K562 (cell line): ENCODE data around the gene SETD3. TPM values are rescaled to one million over a fixed set of nuclear protein-coding genes. Genes with fewer than 3 reads are reported as not detected.

Experiments
- ATAC-seq: fragments of 200-7000 bp; cut with Tn5 transposase; 3 replicates; pipeline ENCODE4 v1.9.1; 2020; ENCODE audit warnings: moderate library complexity
- BruUV-seq: library from RNA; stranded (reverse); fragments of 400-500 nt; replicated peaks from 2 replicates; lab custom pipeline; 2021; lab: Mats Ljungman, UMichigan
- CTCF ChIA-PET: fragments of 300-600 bp; formaldehyde crosslinking; extraction: SDS; loops from one replicate; lab custom pipeline; 2021; ENCODE audit warnings: low intra/inter-chr PET ratio; lab: Yijun Ruan, JAX
- POLR2A ChIA-PET: fragments of 300-600, 350-650 bp; sonication (Branson Sonifier 250); formaldehyde crosslinking; extraction: SDS; loops from one replicate; lab custom pipeline; 2021; ENCODE audit warnings: antibody characterized with exemption, inconsistent platforms; lab: Yijun Ruan, JAX
- DNase-seq, 4 experiments: peaks; one replicate each; pipeline versions ENCODE4 v3.0.0 to v3.0.0-alpha.2; 2011 to 2018; ENCODE audit warnings: low spot score in 3 of 4, mixed read lengths in 3 of 4; ENCODE audit errors: extremely low read depth in 1 of 4
- FAIRE-seq: peaks from 2 replicates; lab custom pipeline; 2011; peaks lifted over from hg19 to GRCh38; lab: Jason Lieb, UNC
- H2AFZ ChIP-seq: 2 replicates; pipeline ENCODE4 v1.6.0; 2011; ENCODE audit warnings: low read depth, low read length, control low read depth, inconsistent platforms
- H3K27ac ChIP-seq: fragments of 200-600 bp; 3 replicates; pipeline ENCODE4 v1.8.0; 2011; ENCODE audit warnings: low read depth, mild to moderate bottlenecking, control low read depth, inconsistent platforms, low read length, moderate library complexity, mixed read lengths; ENCODE audit errors: extremely low read depth
- H3K27me3 ChIP-seq, 2 experiments: fragments of 300-600 bp in 1 of 2; 2 replicates in 1 of 2; 3 replicates in 1 of 2; pipeline versions ENCODE4 v1.6.0 to v1.8.0; 2011; ENCODE audit warnings: inconsistent platforms in 2 of 2, low read length in 2 of 2, mild to moderate bottlenecking in 1 of 2, mixed read lengths in 1 of 2, moderate library complexity in 1 of 2; ENCODE audit not compliant: control insufficient read depth in 2 of 2, insufficient read depth in 2 of 2
- H3K36me3 ChIP-seq: fragments of 300-600 bp; 3 replicates; pipeline ENCODE4 v1.8.0; 2011; ENCODE audit warnings: mild to moderate bottlenecking, low read length, inconsistent platforms; ENCODE audit not compliant: control insufficient read depth, insufficient read depth
- H3K4me1 ChIP-seq, 2 experiments: fragments of 200-600 bp in 1 of 2; replicated peaks in 1 of 2; 2 replicates in 1 of 2; 3 replicates in 1 of 2; pipeline versions ENCODE4 v1.5.1 to v1.8.0; 2011; ENCODE audit warnings: inconsistent platforms in 2 of 2, low read length in 2 of 2, mild to moderate bottlenecking in 1 of 2, mixed read lengths in 1 of 2, moderate library complexity in 1 of 2; ENCODE audit not compliant: control insufficient read depth in 2 of 2, insufficient read depth in 2 of 2
- H3K4me2 ChIP-seq: 2 replicates; pipeline ENCODE4 v1.6.1; 2011; ENCODE audit warnings: low read length, control low read depth, inconsistent platforms, mixed read lengths; ENCODE audit not compliant: insufficient read depth
- H3K4me3 ChIP-seq: fragments of 200-600 bp; sonication (generic), shearing (Covaris generic); 2 replicates; pipeline ENCODE4 v1.5.1; 2016; ENCODE audit warnings: control low read depth, inconsistent platforms
- H3K79me2 ChIP-seq: fragments of 200-600 bp; 3 replicates; pipeline ENCODE4 v1.8.0; 2011; ENCODE audit warnings: low read length, inconsistent platforms; ENCODE audit not compliant: control insufficient read depth, insufficient read depth
- H3K9ac ChIP-seq, 2 experiments: 2 replicates each; pipeline versions ENCODE4 v1.6.0 to v1.6.1; 2011; ENCODE audit warnings: low read depth in 2 of 2, low read length in 2 of 2, control low read depth in 1 of 2, inconsistent platforms in 1 of 2, mild to moderate bottlenecking in 1 of 2, mixed read lengths in 1 of 2; ENCODE audit not compliant: insufficient read depth in 1 of 2
- H3K9me1 ChIP-seq: one replicate; pipeline ENCODE4 v1.6.0; 2011; ENCODE audit warnings: inconsistent platforms, mild to moderate bottlenecking, low read length, moderate library complexity; ENCODE audit not compliant: control insufficient read depth, insufficient read depth
- H3K9me3 ChIP-seq: replicated peaks from 2 replicates; pipeline ENCODE4 v1.5.1; 2011; ENCODE audit warnings: low read depth, low read length, inconsistent platforms; ENCODE audit not compliant: control insufficient read depth, insufficient read depth
- H4K20me1 ChIP-seq: replicated peaks from 2 replicates; pipeline ENCODE4 v1.6.1; 2011; ENCODE audit warnings: low read length, inconsistent platforms, mixed read lengths; ENCODE audit not compliant: control insufficient read depth, insufficient read depth
- ADNP ChIP-seq: fragments of 200-800 bp; sonication (Bioruptor generic); IDR thresholded peaks from 2 replicates; pipeline ENCODE4 v1.6.1; 2016; ENCODE audit warnings: missing genetic modification characterization, missing compliant biosample characterization
- CREB3 ChIP-seq: fragments of 450-650 bp; conservative IDR thresholded peaks from 2 replicates; pipeline ENCODE4 v1.6.1; 2016; ENCODE audit warnings: missing genetic modification characterization, low read depth, mild to moderate bottlenecking, missing compliant biosample characterization, moderate library complexity
- FOXK2 ChIP-seq, 2 experiments: fragments of 450-650 bp; IDR thresholded peaks in 1 of 2; conservative IDR thresholded peaks in 1 of 2; 2 replicates each; pipeline ENCODE4 v1.6.1; 2016; ENCODE audit warnings: low read depth in 2 of 2, mild to moderate bottlenecking in 1 of 2
- GATAD2A ChIP-seq: fragments of 450-650 bp; IDR thresholded peaks from 2 replicates; pipeline ENCODE4 v1.6.1; 2017
- MCM2 ChIP-seq: fragments of 450-650 bp; IDR thresholded peaks from 2 replicates; pipeline ENCODE4 v1.6.1; 2017; ENCODE audit warnings: low read depth, mild to moderate bottlenecking
- POLR2G ChIP-seq: fragments of 200-400 bp; formaldehyde crosslinking; IDR thresholded peaks from 2 replicates; pipeline ENCODE4 v1.6.1; 2017; ENCODE audit warnings: low read depth, mild to moderate bottlenecking, antibody characterized with exemption, low read length, moderate library complexity
- PRPF4 ChIP-seq: fragments of 200-400 bp; formaldehyde crosslinking; IDR thresholded peaks from one replicate; pipeline ENCODE4 v1.6.1; 2017; ENCODE audit warnings: low read length, low read depth, mild to moderate bottlenecking; ENCODE audit not compliant: insufficient read depth, poor library complexity, severe bottlenecking
- SMAD1 ChIP-seq: fragments of 150-350 bp; IDR thresholded peaks from 2 replicates; pipeline ENCODE4 v1.6.1; 2014; ENCODE audit warnings: low read length, low read depth; ENCODE audit not compliant: partially characterized antibody
- SNIP1 ChIP-seq: fragments of 450-650 bp; IDR thresholded peaks from 2 replicates; pipeline ENCODE4 v1.7.1; 2017; ENCODE audit warnings: low read depth, mild to moderate bottlenecking
- WGBS: fragments of 100-300 bp; shearing (Covaris generic); methylation state at CpG from one replicate; pipeline ENCODE4 v1.1.6; 2016; ENCODE audit warnings: low coverage, mixed read lengths; ENCODE audit not compliant: insufficient coverage; ENCODE audit errors: missing lambda C conversion rate; 5-methylcytosine and 5-hydroxymethylcytosine counted together
- in situ Hi-C: fragments of 300-500 bp; cut with MboI; formaldehyde crosslinking; loops from 4 replicates; pipeline ENCODE4 v1.15.0; 2018; ENCODE audit warnings: inconsistent platforms, mixed read lengths
- intact Hi-C: fragments of 100-400 bp; cut with micrococcal nuclease; formaldehyde crosslinking; loops from 2 replicates; pipeline ENCODE4 v1.14.2; 2022
- polyA plus RNA-seq, 8 experiments: library from polyadenylated mRNA; depleted of rRNA in 4 of 8; stranded (reverse) in 5 of 8; unstranded in 3 of 8; fragments of >200 nt; fragmentation: Nextera tagmentation in 2 of 8; fragmentation: Illumina TruSeq in 1 of 8; extraction: Ambion mirVana in 2 of 8; extraction: Trizol in 1 of 8; gene quantifications; 2 replicates each; pipeline versions ENCODE4 v1.2.1 to v1.2.3, GENCODE V29; 2011 to 2014; ENCODE audit warnings: inconsistent platforms in 1 of 8, missing spikeins in 1 of 8
- total RNA-seq, 7 experiments: library from RNA; depleted of rRNA in 6 of 7; stranded (reverse); fragments of >200 nt in 6 of 7; fragmentation: Illumina TruSeq in 2 of 7; extraction: Trizol in 2 of 7; gene quantifications; 2 replicates each; pipeline versions ENCODE4 v1.2.1 to v1.2.3, GENCODE V29; 2011 to 2021; ENCODE audit warnings: low replicate concordance in 1 of 7
- TF ChIP-seq, protein P1 (sequence below): fragments of 450-650 bp; formaldehyde crosslinking; IDR thresholded peaks from 2 replicates; pipeline ENCODE4 v1.4.0; 2020; ENCODE audit warnings: mild to moderate bottlenecking, moderate library complexity

The SETD3 gene
- total and polyA plus RNA-seq, 9 of the 15 experiments (the other 6 are each of a cell fraction or from before 2014, with no cell fraction given): 8.5 to 35.9 (median 26.5) TPM

- peaks cover 4 to 10% of the 10 kb centered on the region in 2 experiments; a peak in 4 of 5 replicates for H3K4me1 ChIP-seq
- intact Hi-C loops: no loop called here
Observed at GRCh38 chr14:99424306-99424877, 56.3 kb downstream of the SETD3 start.

More at GRCh38 chr14:99424306-99424877, 56.3 kb downstream of the SETD3 start:
- DNase-seq: no peak
- H2AFZ ChIP-seq: no peak overlapping the region
- no peak for ATAC-seq
- H3K9me1 ChIP-seq: no peaks in the 10 kb centered on the region
- WGBS: 62% methylated on average over 5 of the region's 5 CpGs
- H3K27me3 ChIP-seq: no peaks in the 10 kb centered on the region
- peaks cover 3% of the 10 kb centered on the region; the same call in 1 of the 2 replicates for H4K20me1 ChIP-seq
- no peak overlapping the region for H3K27ac ChIP-seq
- no peak for FAIRE-seq
- no peak overlapping the region for H3K4me3 ChIP-seq
- ChIA-PET POLR2A (no interaction called here), CTCF (no interaction called here)
- H3K36me3 ChIP-seq: no peaks in the 10 kb centered on the region; the same call in 2 of the 3 replicates
- in situ Hi-C loops: no loop called here
- H3K9ac ChIP-seq: no peak overlapping the region
- BruUV-seq: no TSS peak
- no peaks in the 10 kb centered on the region for H3K79me2 ChIP-seq
- no peaks in the 10 kb centered on the region for H3K9me3 ChIP-seq
- TF ChIP-seq ADNP (tag) (no peak), SMAD1 (no peak), MCM2 (no peak), CREB3 (tag) (no peak), PRPF4 (no peak), GATAD2A (no peak), FOXK2 (conservative IDR thresholded peaks at IDR 0.05 in 1 of 2, IDR thresholded peaks at IDR 0.05 in 1 of 2; ENCODE audit: low read depth in 2 of 2) (no peak), POLR2G (no peak), SNIP1 (no peak)
- TF ChIP-seq, protein P1, sequence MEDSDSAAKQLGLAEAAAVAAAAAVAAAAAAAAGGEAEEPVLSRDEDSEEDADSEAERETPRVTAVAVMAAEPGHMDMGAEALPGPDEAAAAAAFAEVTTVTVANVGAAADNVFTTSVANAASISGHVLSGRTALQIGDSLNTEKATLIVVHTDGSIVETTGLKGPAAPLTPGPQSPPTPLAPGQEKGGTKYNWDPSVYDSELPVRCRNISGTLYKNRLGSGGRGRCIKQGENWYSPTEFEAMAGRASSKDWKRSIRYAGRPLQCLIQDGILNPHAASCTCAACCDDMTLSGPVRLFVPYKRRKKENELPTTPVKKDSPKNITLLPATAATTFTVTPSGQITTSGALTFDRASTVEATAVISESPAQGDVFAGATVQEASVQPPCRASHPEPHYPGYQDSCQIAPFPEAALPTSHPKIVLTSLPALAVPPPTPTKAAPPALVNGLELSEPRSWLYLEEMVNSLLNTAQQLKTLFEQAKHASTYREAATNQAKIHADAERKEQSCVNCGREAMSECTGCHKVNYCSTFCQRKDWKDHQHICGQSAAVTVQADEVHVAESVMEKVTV (CRISPR knock-in tag): no peak
- H3K4me2 ChIP-seq: no peak overlapping the region
